Measurements from ENCODE around the gene PET100. TPM values are rescaled to one million over a fixed set of nuclear protein-coding genes. Genes with fewer than 3 reads are reported as not detected.

PET100 gene
- total RNA-seq, 1 donor from 2014 or later: 123 TPM

GRCh38 chr19:7639863-7640348 is 10.3 kb downstream of the PET100 start:
- Mint-ChIP-seq H3K4me3 (no peak overlapping the region), H3K4me1 (peaks cover 36% of the 10 kb centered on the region), H3K27me3 (no peaks in the 10 kb centered on the region), H3K36me3 (ENCODE audit: low read depth) (peaks cover 36% of the 10 kb centered on the region), H3K27ac (no peak overlapping the region), H3K9me3 (no peaks in the 10 kb centered on the region)
- ATAC-seq (ENCODE audit: low read depth) (no peak), DNase-seq (no peak)
- intact Hi-C loops (cut with micrococcal nuclease): no loop called here
- TF ChIP-seq, protein P1, sequence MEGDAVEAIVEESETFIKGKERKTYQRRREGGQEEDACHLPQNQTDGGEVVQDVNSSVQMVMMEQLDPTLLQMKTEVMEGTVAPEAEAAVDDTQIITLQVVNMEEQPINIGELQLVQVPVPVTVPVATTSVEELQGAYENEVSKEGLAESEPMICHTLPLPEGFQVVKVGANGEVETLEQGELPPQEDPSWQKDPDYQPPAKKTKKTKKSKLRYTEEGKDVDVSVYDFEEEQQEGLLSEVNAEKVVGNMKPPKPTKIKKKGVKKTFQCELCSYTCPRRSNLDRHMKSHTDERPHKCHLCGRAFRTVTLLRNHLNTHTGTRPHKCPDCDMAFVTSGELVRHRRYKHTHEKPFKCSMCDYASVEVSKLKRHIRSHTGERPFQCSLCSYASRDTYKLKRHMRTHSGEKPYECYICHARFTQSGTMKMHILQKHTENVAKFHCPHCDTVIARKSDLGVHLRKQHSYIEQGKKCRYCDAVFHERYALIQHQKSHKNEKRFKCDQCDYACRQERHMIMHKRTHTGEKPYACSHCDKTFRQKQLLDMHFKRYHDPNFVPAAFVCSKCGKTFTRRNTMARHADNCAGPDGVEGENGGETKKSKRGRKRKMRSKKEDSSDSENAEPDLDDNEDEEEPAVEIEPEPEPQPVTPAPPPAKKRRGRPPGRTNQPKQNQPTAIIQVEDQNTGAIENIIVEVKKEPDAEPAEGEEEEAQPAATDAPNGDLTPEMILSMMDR (IDR thresholded peaks at IDR 0.05): no peak
- CTCF ChIA-PET: no interaction called here
- POLR2A ChIA-PET: no interaction called here

DNA sequence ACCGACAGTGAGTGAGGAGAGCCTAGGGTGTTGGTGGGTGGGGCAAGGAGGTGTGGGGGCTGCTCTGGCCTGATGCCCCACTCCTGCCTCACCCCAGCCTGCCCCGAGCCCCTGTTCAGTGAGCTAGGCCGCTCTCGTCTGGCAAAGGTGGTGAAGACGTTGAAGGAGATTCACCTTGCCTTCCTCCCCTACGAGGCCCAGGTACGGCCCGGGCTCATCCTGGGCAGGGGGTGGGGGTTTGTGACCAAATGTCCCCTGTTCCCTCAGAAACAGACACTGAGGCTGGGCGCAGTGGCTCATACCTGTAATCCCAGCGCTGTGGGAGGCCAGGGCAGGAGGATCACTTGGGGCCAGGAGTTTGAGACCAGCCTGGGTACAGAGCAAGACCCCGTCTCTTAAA is 11.2 kb downstream of the PET100 start:
- TF ChIP-seq, protein P1 (IDR thresholded peaks at IDR 0.05): no peak
- Mint-ChIP-seq H3K4me3 (no peak overlapping the region), H3K9me3 (no peaks in the 10 kb centered on the region), H3K27me3 (no peaks in the 10 kb centered on the region), H3K27ac (no peak overlapping the region), H3K36me3 (ENCODE audit: low read depth) (peaks cover 43% of the 10 kb centered on the region), H3K4me1 (peaks cover 35% of the 10 kb centered on the region)
- CTCF ChIA-PET: interaction anchor here (0.6 kb wide), 1 partner anchor 22 kb away, joined by 3 read pairs; no protein-coding TSS in a partner anchor
- intact Hi-C loops (cut with micrococcal nuclease): no loop called here
- POLR2A ChIA-PET: no interaction called here
- no peak for ATAC-seq (ENCODE audit: low read depth)
- no peak for DNase-seq

GRCh38 chr19:7641290-7642276 is 12.0 kb downstream of the PET100 start:
- no peaks in the 10 kb centered on the region for H3K27me3 Mint-ChIP-seq
- no peak for ATAC-seq (ENCODE audit: low read depth)
- TF ChIP-seq, protein P1 (IDR thresholded peaks at IDR 0.05): no peak
- intact Hi-C loops (cut with micrococcal nuclease): no loop called here
- CTCF ChIA-PET: interaction anchor here (0.6 kb wide), 1 partner anchor 21 kb away, joined by 3 read pairs; no protein-coding TSS in a partner anchor
- no peak overlapping the region for H3K27ac Mint-ChIP-seq
- peaks cover 28% of the 10 kb centered on the region for H3K4me1 Mint-ChIP-seq
- DNase-seq: no peak
- POLR2A ChIA-PET: interaction anchor here (1.2 kb wide), 1 partner anchor 12 kb away, joined by 4 read pairs; the partner anchor contains the start of genes PET100 and XAB2
- H3K36me3 Mint-ChIP-seq (ENCODE audit: low read depth): peaks cover 45% of the 10 kb centered on the region
- no peaks in the 10 kb centered on the region for H3K9me3 Mint-ChIP-seq
- no peak overlapping the region for H3K4me3 Mint-ChIP-seq

- ATAC-seq (ENCODE audit: low read depth) (no peak), DNase-seq (no peak)
- no peak overlapping the region for H3K27ac Mint-ChIP-seq
- H3K4me1 Mint-ChIP-seq: peaks cover 23% of the 10 kb centered on the region
- ChIA-PET CTCF (no interaction called here), POLR2A (interaction anchor here (1.2 kb wide), 1 partner anchor 13 kb away, joined by 4 read pairs; the partner anchor contains the start of genes PET100 and XAB2)
- intact Hi-C loops (cut with micrococcal nuclease): no loop called here
- H3K36me3 Mint-ChIP-seq (ENCODE audit: low read depth): peaks cover 47% of the 10 kb centered on the region
- H3K27me3 Mint-ChIP-seq: no peaks in the 10 kb centered on the region
- TF ChIP-seq, protein P1 (IDR thresholded peaks at IDR 0.05): no peak
- no peaks in the 10 kb centered on the region for H3K9me3 Mint-ChIP-seq
- no peak overlapping the region for H3K4me3 Mint-ChIP-seq
These were observed 12.9 kb downstream of the PET100 start for GRCh38 chr19:7642295-7643030.
